ENCODE results near the gene PIMREG.
A peak's percentile ranks its signal among the peaks of the same experiment; 100 is the strongest.

DNA sequence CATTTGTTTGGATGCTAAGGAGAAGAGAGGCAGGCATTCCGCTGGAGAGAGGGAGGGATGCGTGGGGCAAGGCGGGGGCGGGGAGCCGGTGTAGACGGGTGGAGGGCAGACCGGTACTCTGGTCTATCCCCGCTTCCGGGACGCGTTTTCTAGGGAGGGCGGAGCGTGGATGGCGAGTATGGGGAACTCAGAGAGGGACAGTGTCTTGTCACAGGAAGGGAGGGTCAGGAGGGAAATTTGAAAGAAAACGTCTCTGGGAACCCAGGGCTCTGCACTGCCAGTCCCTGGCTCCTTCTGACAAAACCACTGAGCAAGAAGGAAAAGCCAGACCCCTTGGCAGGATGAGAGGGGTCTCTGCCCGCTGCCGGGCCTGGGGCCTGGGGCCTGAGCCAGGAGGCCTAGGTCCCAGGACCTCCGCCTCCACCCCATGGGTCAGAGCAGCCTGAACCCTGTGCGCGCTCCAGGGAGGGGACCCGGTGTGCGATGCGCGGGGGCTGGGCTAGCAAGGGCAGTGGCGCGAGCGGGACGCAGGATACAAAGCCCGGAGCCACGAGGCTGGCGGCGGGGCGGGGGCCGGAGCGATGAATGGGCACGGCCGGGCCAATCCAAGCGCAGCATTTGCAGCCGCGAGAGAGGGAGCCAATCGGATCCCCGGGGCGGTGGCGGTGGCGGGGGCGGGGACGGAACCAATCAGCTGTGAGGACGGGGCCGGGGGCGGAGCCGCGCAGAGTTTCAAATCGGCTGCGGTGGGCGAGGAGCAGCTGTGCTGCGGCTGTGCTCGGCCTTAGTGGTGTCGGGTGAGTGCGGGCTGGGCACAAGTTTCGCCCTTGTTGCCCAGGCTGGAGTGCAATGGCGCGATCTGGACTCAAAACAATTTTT, at the start of gene PIMREG:
- TF ChIP-seq, protein P1, sequence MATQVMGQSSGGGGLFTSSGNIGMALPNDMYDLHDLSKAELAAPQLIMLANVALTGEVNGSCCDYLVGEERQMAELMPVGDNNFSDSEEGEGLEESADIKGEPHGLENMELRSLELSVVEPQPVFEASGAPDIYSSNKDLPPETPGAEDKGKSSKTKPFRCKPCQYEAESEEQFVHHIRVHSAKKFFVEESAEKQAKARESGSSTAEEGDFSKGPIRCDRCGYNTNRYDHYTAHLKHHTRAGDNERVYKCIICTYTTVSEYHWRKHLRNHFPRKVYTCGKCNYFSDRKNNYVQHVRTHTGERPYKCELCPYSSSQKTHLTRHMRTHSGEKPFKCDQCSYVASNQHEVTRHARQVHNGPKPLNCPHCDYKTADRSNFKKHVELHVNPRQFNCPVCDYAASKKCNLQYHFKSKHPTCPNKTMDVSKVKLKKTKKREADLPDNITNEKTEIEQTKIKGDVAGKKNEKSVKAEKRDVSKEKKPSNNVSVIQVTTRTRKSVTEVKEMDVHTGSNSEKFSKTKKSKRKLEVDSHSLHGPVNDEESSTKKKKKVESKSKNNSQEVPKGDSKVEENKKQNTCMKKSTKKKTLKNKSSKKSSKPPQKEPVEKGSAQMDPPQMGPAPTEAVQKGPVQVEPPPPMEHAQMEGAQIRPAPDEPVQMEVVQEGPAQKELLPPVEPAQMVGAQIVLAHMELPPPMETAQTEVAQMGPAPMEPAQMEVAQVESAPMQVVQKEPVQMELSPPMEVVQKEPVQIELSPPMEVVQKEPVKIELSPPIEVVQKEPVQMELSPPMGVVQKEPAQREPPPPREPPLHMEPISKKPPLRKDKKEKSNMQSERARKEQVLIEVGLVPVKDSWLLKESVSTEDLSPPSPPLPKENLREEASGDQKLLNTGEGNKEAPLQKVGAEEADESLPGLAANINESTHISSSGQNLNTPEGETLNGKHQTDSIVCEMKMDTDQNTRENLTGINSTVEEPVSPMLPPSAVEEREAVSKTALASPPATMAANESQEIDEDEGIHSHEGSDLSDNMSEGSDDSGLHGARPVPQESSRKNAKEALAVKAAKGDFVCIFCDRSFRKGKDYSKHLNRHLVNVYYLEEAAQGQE (IDR thresholded peaks at IDR 0.05; ENCODE audit: insufficient read depth in 1 of 2, low read depth in 2 of 2, low read length in 1 of 2) = no peak
- TF ChIP-seq TCF7L2 (IDR thresholded peaks at IDR 0.05; ENCODE audit: low read depth, low read length) = 0 out of 2 replicates have a peak, but pooled peaks have one; percentile 50
